ENCODE results near the gene CDKL5. TPM values are rescaled to one million over a fixed set of nuclear protein-coding genes. Genes with fewer than 3 reads are reported as not detected.

CDKL5 gene
- total and polyA plus RNA-seq, 2 donors from 2014 or later = 2.0 to 18.0 TPM

- no peaks in the 10 kb centered on the region for H3K27me3 ChIP-seq (ENCODE audit: control insufficient read depth, insufficient read depth, low read length)
- intact Hi-C loops (cut with DNase I) = no loop called here
- no peak for TF ChIP-seq CTCF (IDR thresholded peaks at IDR 0.05; ENCODE audit: borderline replicate concordance, extremely low read depth, insufficient read depth)
- H3K9ac ChIP-seq (ENCODE audit: low read length in 3 of 3) = no peak overlapping the region
- no peak for DNase-seq
- H3K4me1 ChIP-seq (ENCODE audit: control insufficient read depth in 2 of 3, insufficient read depth in 2 of 3, low read depth in 1 of 3, low read length in 3 of 3) = no peaks in the 10 kb centered on the region
- H3K4me3 ChIP-seq (ENCODE audit: low read length in 3 of 3) = no peak overlapping the region
- FAIRE-seq = no peak
- no peak overlapping the region for H3K27ac ChIP-seq (ENCODE audit: low read depth in 2 of 2, low read length in 2 of 2)
- no peaks in the 10 kb centered on the region for H3K36me3 ChIP-seq (ENCODE audit: control insufficient read depth in 2 of 3, insufficient read depth in 3 of 3, low read length in 3 of 3)
- H3K9me3 ChIP-seq (ENCODE audit: control insufficient read depth in 2 of 3, insufficient read depth in 1 of 3, low read length in 3 of 3) = no peaks in the 10 kb centered on the region
Observed at GRCh38 chrX:18698737-18699650, 273.6 kb downstream of the CDKL5 start.

DNA sequence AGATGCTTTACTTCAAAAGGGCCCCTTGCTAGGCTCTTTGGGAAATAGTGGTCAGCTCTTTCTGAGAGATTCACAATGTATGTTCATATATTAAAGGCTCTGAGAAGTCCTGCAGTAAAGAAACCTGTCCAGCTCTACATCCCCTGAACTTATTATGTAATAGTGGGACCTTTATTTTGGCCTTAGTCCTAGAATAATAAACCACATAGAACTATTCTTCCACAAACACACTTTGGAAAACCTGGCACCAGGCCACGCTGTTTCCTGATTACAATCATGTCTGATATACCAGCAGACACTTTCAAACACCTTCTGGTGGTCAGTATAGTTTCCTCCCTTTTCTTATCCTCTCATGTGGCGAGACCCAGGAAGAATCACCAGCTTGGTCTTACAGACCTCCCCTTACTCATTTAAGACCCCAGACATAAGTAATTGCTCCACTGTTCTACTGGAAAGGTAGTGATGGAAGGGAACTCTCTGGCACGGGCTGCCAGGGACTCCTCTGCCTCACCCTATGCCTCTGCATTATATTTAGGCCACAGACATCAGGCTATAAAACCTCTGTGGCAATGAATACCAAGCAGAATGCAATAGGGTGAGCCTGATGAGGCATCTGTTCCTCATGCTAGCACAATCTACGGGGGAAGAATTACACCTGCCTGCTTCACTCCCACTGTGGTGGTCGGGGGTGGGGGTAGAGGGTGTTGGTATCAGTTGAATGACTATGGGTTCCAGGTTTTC lies 276.4 kb downstream of the CDKL5 start:
- Histone ChIP-seq H3K4me1 (ENCODE audit: control insufficient read depth in 2 of 3, insufficient read depth in 2 of 3, low read depth in 1 of 3, low read length in 3 of 3) (no peaks in the 10 kb centered on the region), H3K27ac (ENCODE audit: low read depth in 2 of 2, low read length in 2 of 2) (no peak overlapping the region), H3K36me3 (ENCODE audit: control insufficient read depth in 2 of 3, insufficient read depth in 3 of 3, low read length in 3 of 3) (no peaks in the 10 kb centered on the region), H3K9me3 (ENCODE audit: control insufficient read depth in 2 of 3, insufficient read depth in 1 of 3, low read length in 3 of 3) (no peaks in the 10 kb centered on the region), H3K4me3 (ENCODE audit: low read length in 3 of 3) (no peak overlapping the region), H3K9ac (ENCODE audit: low read length in 3 of 3) (no peak overlapping the region), H3K27me3 (ENCODE audit: control insufficient read depth, insufficient read depth, low read length) (no peaks in the 10 kb centered on the region)
- intact Hi-C loops (cut with DNase I) = no loop called here
- no peak for TF ChIP-seq CTCF (IDR thresholded peaks at IDR 0.05; ENCODE audit: borderline replicate concordance, extremely low read depth, insufficient read depth)
- DNase-seq = peak in 2 of 5 donors; percentile 13 to 83
- no peak for FAIRE-seq

DNA sequence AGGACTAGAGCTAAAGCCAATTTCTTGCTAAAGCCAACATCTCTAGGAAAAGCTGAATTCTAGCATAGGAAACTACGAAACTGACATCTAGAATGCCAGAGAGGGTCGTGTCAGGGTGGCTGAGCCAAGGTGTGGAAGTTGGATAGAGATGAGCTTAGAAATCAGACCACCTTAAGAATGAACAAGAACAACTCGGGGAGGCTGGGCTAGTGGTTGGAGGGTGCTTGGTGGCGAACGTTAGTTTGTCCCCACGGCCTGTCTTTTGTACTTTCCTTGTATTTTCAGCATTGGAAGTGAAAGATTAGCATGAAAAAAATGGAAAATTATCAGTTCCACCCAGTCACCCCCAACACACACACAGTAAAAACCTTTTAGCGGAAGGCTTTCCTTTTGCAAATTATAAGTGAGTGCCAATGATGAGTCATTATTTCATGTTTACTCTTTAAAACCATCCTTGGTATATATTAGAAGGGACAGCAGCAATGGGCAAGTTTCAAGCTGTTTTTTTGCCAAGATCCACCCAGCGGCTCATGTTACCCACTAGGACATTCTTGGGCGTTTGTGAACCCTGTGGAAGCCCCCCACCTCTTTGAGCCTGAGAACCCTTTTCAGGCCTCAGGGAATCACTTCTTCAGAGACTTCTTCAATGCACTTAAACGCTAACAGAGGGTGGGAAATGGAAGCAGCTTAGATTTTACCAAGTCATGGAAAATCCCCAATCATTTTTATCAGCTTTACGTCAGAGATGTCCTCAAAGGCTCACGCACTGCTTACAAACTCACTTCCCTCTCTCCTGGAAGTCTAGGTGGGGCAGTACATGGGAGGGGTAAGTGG lies 277.2 kb downstream of the CDKL5 start:
- Histone ChIP-seq H3K27me3 (ENCODE audit: control insufficient read depth, insufficient read depth, low read length) (no peaks in the 10 kb centered on the region), H3K9me3 (ENCODE audit: control insufficient read depth in 2 of 3, insufficient read depth in 1 of 3, low read length in 3 of 3) (no peaks in the 10 kb centered on the region), H3K27ac (ENCODE audit: low read depth in 2 of 2, low read length in 2 of 2) (no peak overlapping the region), H3K4me1 (ENCODE audit: control insufficient read depth in 2 of 3, insufficient read depth in 2 of 3, low read depth in 1 of 3, low read length in 3 of 3) (no peaks in the 10 kb centered on the region), H3K9ac (ENCODE audit: low read length in 3 of 3) (no peak overlapping the region), H3K36me3 (ENCODE audit: control insufficient read depth in 2 of 3, insufficient read depth in 3 of 3, low read length in 3 of 3) (no peaks in the 10 kb centered on the region), H3K4me3 (ENCODE audit: low read length in 3 of 3) (no peak overlapping the region)
- no peak for FAIRE-seq
- intact Hi-C loops (cut with DNase I) = no loop called here
- no peak for TF ChIP-seq CTCF (IDR thresholded peaks at IDR 0.05; ENCODE audit: borderline replicate concordance, extremely low read depth, insufficient read depth)
- DNase-seq = peak in 1 of 5 donors; percentile 2

Other genes with a start within 250 kb of the CDKL5 start
- not detected for gene BEND2, start 204.7 kb upstream of the CDKL5 start, total RNA-seq
- gene BEND2, start 204.7 kb upstream of the CDKL5 start, polyA plus RNA-seq (ENCODE audit: insufficient read depth, low read depth, low replicate concordance) = not detected
- 1.4 TPM for gene SCML2, start 70.9 kb upstream of the CDKL5 start, total RNA-seq
- 1.3 TPM for gene SCML2, start 70.9 kb upstream of the CDKL5 start, polyA plus RNA-seq (ENCODE audit: insufficient read depth, low read depth, low replicate concordance)
- gene RS1, start 246.5 kb downstream of the CDKL5 start, total RNA-seq = 0.44 TPM
- not detected for gene RS1, start 246.5 kb downstream of the CDKL5 start, polyA plus RNA-seq (ENCODE audit: insufficient read depth, low read depth, low replicate concordance)

Measured in kidney (tissue), 14 donors.